Body of pancreas (tissue), 4 donors: Measurements from ENCODE around the gene CHRNB4.

ENCODE experiments used
- CTCF ChIP-seq, 7 experiments: fragments of 450-650 bp in 4 of 7; fragments of 200-600 bp in 3 of 7; sonication (generic) in 3 of 7; IDR thresholded peaks; one replicate each; pipeline ENCODE4 v1.5.1; 2016 to 2019; ENCODE audit warnings: antibody characterized with exemption in 7 of 7
- POLR2A ChIP-seq, 3 donors: fragments of 450-650 bp; IDR thresholded peaks; one replicate each; pipeline ENCODE4 v1.6.1; 2016; ENCODE audit warnings: antibody characterized with exemption in 3 of 3, mild to moderate bottlenecking in 2 of 3

- TF ChIP-seq CTCF (IDR thresholded peaks at IDR 0.05) (no peak), POLR2A (IDR thresholded peaks at IDR 0.05) (no peak)
Measured at GRCh38 chr15:78598348-78598747, 42.7 kb downstream of the CHRNB4 start.
